ENCODE data around the gene CSK. TPM values are rescaled to one million over a fixed set of nuclear protein-coding genes. Genes with fewer than 3 reads are reported as not detected.

Gene CSK
- total and polyA plus RNA-seq, 4 experiments from 2014 or later: 72.5 to 247 (median 179) TPM

DNA sequence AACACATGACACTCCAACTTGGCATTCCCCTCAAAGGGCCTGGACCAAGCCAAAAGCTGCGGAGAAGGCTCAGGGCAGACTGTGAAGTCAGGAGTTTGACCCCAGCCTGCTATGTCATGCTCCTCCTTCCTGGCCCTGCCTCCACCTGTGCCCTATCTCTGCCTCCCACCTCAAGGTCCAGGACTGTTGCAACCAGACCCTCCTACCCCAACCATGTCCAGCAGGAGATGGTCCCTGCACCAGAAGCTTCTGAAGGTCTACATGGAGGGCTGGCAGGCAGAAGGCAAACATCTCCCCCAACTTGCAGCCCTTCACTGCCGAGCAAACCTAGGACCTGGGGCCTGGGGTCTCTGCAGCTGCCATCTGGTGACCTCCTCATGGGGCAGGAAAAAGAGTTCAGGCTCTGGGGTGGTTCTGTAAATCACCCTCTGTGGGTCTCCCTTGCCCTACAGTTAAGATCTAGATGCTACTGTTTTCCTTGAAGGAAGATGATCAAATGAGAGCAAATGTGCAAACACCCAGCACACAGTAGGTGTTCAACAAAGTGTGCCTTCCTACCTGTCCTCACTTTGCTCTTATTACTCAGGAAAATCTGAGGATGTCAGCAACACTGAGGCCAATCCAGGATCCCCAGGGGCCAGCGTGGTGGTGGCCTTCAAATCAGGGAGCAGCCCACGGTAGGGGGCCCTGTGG lies 11.5 kb upstream of the CSK start:
- Histone ChIP-seq H3K4me1 (ENCODE audit: insufficient read depth, low read length) (peaks cover 30% of the 10 kb centered on the region), H3K27me3 (ENCODE audit: insufficient read depth, low read length) (no peaks in the 10 kb centered on the region), H3K36me3 (ENCODE audit: insufficient read depth, low read length) (no peaks in the 10 kb centered on the region), H3K9me3 (ENCODE audit: control insufficient read depth in 1 of 2, low read length in 2 of 2) (no peaks in the 10 kb centered on the region), H3K27ac (ENCODE audit: low read depth, low read length) (no peak overlapping the region), H3K4me3 (ENCODE audit: low read length in 2 of 2) (no peak overlapping the region)
- H3K9me3 Mint-ChIP-seq: no peaks in the 10 kb centered on the region
- intact Hi-C loops (cut with micrococcal nuclease): loop anchor here (2.0 kb wide), 2 partner anchors 64 to 72 kb away; partner anchors contain the start of gene ULK3
- peaks cover 3 to 4% of the 10 kb centered on the region in 2 donors for H3K27me3 Mint-ChIP-seq
- H3K36me3 Mint-ChIP-seq: no peaks in the 10 kb centered on the region
- peak overlapping the region in 1 of 7 donors; percentile 25 for H3K27ac Mint-ChIP-seq
- H3K4me3 Mint-ChIP-seq: no peak overlapping the region
- peaks cover 11 to 46% (median 25%) of the 10 kb centered on the region in 4 donors for H3K4me1 Mint-ChIP-seq
- CTCF ChIA-PET (ENCODE audit: partially characterized antibody): interaction anchor here (0.5 to 31.6 kb wide), 35 partner anchors 12 to 395 kb away, joined by 3 to 1908 read pairs (median 6); partner anchors contain the start of genes CPLX3, CSK, FAM219B and LMAN1L
- DNase-seq: no peak
- POLR2A ChIA-PET (ENCODE audit: partially characterized antibody): interaction anchor here (0.6 to 24.9 kb wide), 17 partner anchors 20 to 180 kb away, joined by 3 to 1342 read pairs (median 4); partner anchors contain the start of genes COX5A, CPLX3, CSK and FAM219B

DNA sequence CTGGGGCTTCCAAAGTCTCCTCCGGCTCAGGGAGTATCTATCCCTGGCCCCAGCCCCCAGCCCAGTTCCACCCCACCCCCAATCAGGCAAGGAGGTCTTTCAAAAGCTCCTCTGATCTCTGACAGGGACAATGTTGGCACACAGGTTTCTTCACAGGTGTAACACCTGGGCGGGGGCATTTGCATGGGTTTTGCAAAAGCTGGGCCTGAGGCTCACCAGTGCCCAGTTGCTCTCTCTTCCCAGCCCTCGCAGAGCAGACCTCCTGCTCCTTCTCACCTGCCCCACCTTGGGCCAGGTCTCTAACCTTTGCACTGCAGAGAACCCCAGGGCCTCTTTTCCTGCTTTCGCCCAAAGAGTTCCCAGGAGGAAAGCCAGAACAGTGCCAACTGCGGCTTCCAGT lies 8.6 kb upstream of the CSK start:
- Histone ChIP-seq H3K4me1 (ENCODE audit: insufficient read depth, low read length) (peaks cover 59% of the 10 kb centered on the region), H3K36me3 (ENCODE audit: insufficient read depth, low read length) (no peaks in the 10 kb centered on the region), H3K9me3 (ENCODE audit: control insufficient read depth in 1 of 2, low read length in 2 of 2) (no peaks in the 10 kb centered on the region), H3K27ac (ENCODE audit: low read depth, low read length) (no peak overlapping the region), H3K27me3 (ENCODE audit: insufficient read depth, low read length) (no peaks in the 10 kb centered on the region), H3K4me3 (ENCODE audit: low read length in 2 of 2) (no peak overlapping the region)
- H3K27me3 Mint-ChIP-seq: peaks cover 3 to 4% of the 10 kb centered on the region in 2 donors
- peaks cover 26 to 76% (median 52%) of the 10 kb centered on the region in 4 donors for H3K4me1 Mint-ChIP-seq
- ChIA-PET POLR2A (ENCODE audit: partially characterized antibody) (interaction anchor here (1.6 to 24.9 kb wide), 3 partner anchors 17 to 128 kb away, joined by 5 to 1342 read pairs (median 26); partner anchors contain the start of gene CSK), CTCF (ENCODE audit: partially characterized antibody) (interaction anchor here (3.5 to 31.6 kb wide), 5 partner anchors 22 to 177 kb away, joined by 13 to 1908 read pairs (median 97); partner anchors contain the start of genes CSK, LMAN1L and ULK3)
- peak overlapping the region in 2 of 7 donors; percentile 58 to 69 for H3K27ac Mint-ChIP-seq
- no peaks in the 10 kb centered on the region for H3K9me3 Mint-ChIP-seq
- no peak for DNase-seq
- intact Hi-C loops (cut with micrococcal nuclease): no loop called here
- no peaks in the 10 kb centered on the region for H3K36me3 Mint-ChIP-seq
- no peak overlapping the region for H3K4me3 Mint-ChIP-seq

DNA sequence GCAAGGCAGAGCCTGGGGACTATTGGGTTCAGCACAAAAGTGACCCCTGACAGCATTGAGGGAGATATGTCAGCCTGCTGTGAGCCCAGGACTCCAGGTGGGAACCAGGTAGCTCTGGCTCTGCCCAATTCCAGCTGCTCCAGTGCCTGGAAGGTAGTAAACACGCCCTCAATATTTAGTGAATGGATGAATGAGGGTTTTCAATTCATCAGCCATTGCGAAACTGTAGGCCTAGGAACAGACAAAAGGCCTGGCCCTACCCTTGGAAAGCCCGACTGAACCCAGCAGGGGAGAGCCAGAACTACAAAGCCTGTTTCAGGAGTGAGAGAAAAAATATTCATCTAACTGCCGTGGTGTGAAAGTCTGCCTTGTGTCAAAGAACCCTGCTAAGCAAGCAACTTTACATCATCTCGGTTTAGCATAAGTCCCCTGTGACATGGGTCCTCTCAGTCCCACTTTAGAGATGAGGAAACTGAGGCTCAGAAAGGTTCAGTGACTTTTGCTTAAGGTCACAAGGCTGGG lies 8.1 kb upstream of the CSK start:
- Histone ChIP-seq H3K4me1 (ENCODE audit: insufficient read depth, low read length) (peaks cover 64% of the 10 kb centered on the region), H3K27me3 (ENCODE audit: insufficient read depth, low read length) (no peaks in the 10 kb centered on the region), H3K36me3 (ENCODE audit: insufficient read depth, low read length) (no peaks in the 10 kb centered on the region), H3K9me3 (ENCODE audit: control insufficient read depth in 1 of 2, low read length in 2 of 2) (no peaks in the 10 kb centered on the region), H3K4me3 (ENCODE audit: low read length in 2 of 2) (no peak overlapping the region), H3K27ac (ENCODE audit: low read depth, low read length) (no peak overlapping the region)
- H3K36me3 Mint-ChIP-seq: no peaks in the 10 kb centered on the region
- DNase-seq: no peak
- no peaks in the 10 kb centered on the region for H3K9me3 Mint-ChIP-seq
- no peak overlapping the region for H3K4me3 Mint-ChIP-seq
- intact Hi-C loops (cut with micrococcal nuclease): no loop called here
- CTCF ChIA-PET (ENCODE audit: partially characterized antibody): interaction anchor here (0.7 to 31.6 kb wide), 5 partner anchors 21 to 141 kb away, joined by 3 to 1908 read pairs (median 13); partner anchors contain the start of genes CSK, LMAN1L and ULK3
- peak overlapping the region in 6 of 7 donors; percentile 24 to 86 (median 60) for H3K27ac Mint-ChIP-seq
- peaks cover 28 to 78% (median 55%) of the 10 kb centered on the region in 4 donors for H3K4me1 Mint-ChIP-seq
- POLR2A ChIA-PET (ENCODE audit: partially characterized antibody): interaction anchor here (1.6 to 24.9 kb wide), 2 partner anchors 16 to 34 kb away, joined by 5 to 1342 read pairs; partner anchors contain the start of gene CSK
- peaks cover under 1% of the 10 kb centered on the region in 2 donors for H3K27me3 Mint-ChIP-seq

DNA sequence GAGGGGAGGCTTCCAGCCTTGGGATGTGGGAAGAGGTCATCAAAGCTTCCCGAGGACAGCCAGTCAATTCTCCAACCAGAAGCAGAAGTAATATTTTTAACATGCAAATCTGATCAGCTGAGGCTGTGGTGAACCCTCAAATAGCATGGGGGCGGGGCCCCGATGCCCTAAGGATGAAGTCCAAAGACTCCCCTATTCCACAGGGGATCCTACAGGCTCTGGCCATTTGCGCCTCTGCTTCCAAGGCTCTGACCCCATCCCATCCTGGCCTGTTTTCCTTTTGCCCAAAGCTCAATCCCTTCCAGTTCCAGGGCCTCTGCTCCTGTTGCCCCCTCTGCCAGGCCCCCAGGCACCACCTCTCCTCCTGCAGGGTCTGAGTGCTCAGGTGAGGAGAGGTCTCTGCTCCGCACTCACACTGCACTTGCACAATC lies 6.7 kb upstream of the CSK start:
- ChIA-PET CTCF (ENCODE audit: partially characterized antibody) (interaction anchor here (2.4 to 31.6 kb wide), 3 partner anchors 20 to 176 kb away, joined by 5 to 1908 read pairs (median 389); partner anchors contain the start of genes CSK and LMAN1L), POLR2A (ENCODE audit: partially characterized antibody) (interaction anchor here (3.3 to 24.9 kb wide), 2 partner anchors 15 to 29 kb away, joined by 17 to 1342 read pairs; partner anchors contain the start of gene CSK)
- Histone ChIP-seq H3K27ac (ENCODE audit: low read depth, low read length) (peak overlapping the region; percentile 17), H3K4me3 (ENCODE audit: low read length in 2 of 2) (no peak overlapping the region), H3K36me3 (ENCODE audit: insufficient read depth, low read length) (no peaks in the 10 kb centered on the region), H3K27me3 (ENCODE audit: insufficient read depth, low read length) (no peaks in the 10 kb centered on the region), H3K4me1 (ENCODE audit: insufficient read depth, low read length) (peaks cover 77% of the 10 kb centered on the region), H3K9me3 (ENCODE audit: control insufficient read depth in 1 of 2, low read length in 2 of 2) (no peaks in the 10 kb centered on the region)
- DNase-seq: no peak
- peak overlapping the region; percentile 65 to 98 (median 84) for H3K27ac Mint-ChIP-seq
- H3K27me3 Mint-ChIP-seq: no peaks in the 10 kb centered on the region
- H3K4me3 Mint-ChIP-seq: peak overlapping the region in 2 of 8 donors; percentile 31 to 43
- no peaks in the 10 kb centered on the region for H3K36me3 Mint-ChIP-seq
- H3K9me3 Mint-ChIP-seq: no peaks in the 10 kb centered on the region
- peaks cover 38 to 89% (median 66%) of the 10 kb centered on the region in 4 donors for H3K4me1 Mint-ChIP-seq
- intact Hi-C loops (cut with micrococcal nuclease): no loop called here

DNA sequence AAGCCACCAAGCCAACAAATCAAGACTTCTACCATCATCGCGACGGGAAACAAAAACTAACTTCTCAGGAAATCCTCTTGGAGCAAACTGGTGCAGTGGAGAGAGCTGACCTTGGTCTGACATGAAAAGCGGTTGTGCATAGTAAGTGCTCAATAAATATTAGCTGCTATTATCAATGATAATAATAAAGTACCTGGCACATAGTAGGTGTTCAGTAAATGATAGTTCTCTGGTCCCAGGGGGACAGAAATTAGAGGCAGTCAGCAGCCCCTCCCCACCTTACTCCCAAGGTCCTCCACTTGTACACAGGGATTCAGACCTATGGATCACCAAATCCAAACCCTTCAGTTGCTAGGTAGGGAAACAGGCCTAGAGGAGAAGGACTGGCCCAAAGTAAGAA lies 6.0 kb upstream of the CSK start:
- no peak for DNase-seq
- no peak overlapping the region for H3K4me3 ChIP-seq (ENCODE audit: low read length in 2 of 2)
- ChIA-PET CTCF (ENCODE audit: partially characterized antibody) (interaction anchor here (2.4 to 31.6 kb wide), 5 partner anchors 19 to 175 kb away, joined by 5 to 1908 read pairs (median 32); partner anchors contain the start of genes CSK and LMAN1L), POLR2A (ENCODE audit: partially characterized antibody) (interaction anchor here (3.3 to 24.9 kb wide), 2 partner anchors 14 to 28 kb away, joined by 17 to 1342 read pairs; partner anchors contain the start of gene CSK)
- intact Hi-C loops (cut with micrococcal nuclease): no loop called here
- Mint-ChIP-seq H3K4me1 (peaks cover 44 to 95% (median 72%) of the 10 kb centered on the region in 4 donors), H3K4me3 (peak overlapping the region in 3 of 8 donors; percentile 17 to 96 (median 78)), H3K27ac (peak overlapping the region; percentile 79 to 98 (median 96)), H3K9me3 (no peaks in the 10 kb centered on the region), H3K27me3 (no peaks in the 10 kb centered on the region), H3K36me3 (peaks cover 0 to under 1% of the 10 kb centered on the region in 2 donors)
- peaks cover 82% of the 10 kb centered on the region for H3K4me1 ChIP-seq (ENCODE audit: insufficient read depth, low read length)
- H3K27ac ChIP-seq (ENCODE audit: low read depth, low read length): peak overlapping the region; percentile 81
- H3K27me3 ChIP-seq (ENCODE audit: insufficient read depth, low read length): no peaks in the 10 kb centered on the region
- H3K36me3 ChIP-seq (ENCODE audit: insufficient read depth, low read length): no peaks in the 10 kb centered on the region
- H3K9me3 ChIP-seq (ENCODE audit: control insufficient read depth in 1 of 2, low read length in 2 of 2): no peaks in the 10 kb centered on the region

DNA sequence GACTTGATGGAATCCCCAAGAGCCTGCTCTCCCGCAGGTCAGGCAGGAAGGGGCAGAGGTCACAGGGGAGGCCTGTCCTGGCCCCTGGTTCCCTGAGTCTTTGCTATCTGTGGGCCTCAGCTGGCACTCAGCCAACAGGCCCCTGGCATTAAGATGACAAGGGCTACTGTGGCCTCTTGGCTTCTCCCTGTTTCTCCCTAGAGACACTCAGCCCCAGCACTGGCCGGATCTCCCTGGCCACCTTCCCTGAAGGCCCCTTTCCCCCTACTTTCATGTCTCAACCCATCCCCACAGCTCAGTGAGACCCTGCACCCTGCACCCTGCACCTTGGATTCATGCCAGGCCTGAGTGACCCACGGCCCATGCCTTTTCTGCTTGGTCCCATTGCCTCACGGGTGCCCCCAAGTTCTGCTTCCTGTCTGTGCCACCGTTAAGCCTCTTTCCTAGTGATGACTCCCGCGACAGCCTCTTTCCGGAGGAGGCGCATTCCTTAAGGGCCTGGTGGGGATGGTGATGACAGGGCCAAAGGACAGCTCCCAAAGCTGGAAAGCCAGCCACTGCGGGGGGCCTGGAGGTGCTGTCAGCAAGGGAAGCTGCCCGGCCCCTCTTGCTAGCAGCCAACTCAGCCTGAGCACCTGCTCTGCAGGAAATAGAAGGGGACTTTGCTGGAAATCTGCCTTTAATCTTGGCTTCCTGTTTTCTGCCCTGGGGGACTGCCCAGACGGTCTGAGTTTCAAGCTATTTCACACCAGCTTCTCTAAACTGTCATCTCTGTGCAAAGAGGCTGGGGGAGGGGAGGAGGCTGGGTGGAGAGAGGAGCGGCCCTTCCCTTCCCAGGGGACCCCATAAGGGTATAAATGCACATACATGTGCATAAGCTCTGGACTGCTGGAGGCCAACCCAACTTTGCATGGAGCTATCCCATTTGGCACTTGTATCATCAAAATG lies 4.8 kb upstream of the CSK start:
- Histone ChIP-seq H3K4me3 (ENCODE audit: low read length in 2 of 2) (peak overlapping the region; percentile 3 to 52), H3K9me3 (ENCODE audit: control insufficient read depth in 1 of 2, low read length in 2 of 2) (no peaks in the 10 kb centered on the region), H3K27ac (ENCODE audit: low read depth, low read length) (peak overlapping the region; percentile 81), H3K36me3 (ENCODE audit: insufficient read depth, low read length) (no peaks in the 10 kb centered on the region), H3K27me3 (ENCODE audit: insufficient read depth, low read length) (no peaks in the 10 kb centered on the region), H3K4me1 (ENCODE audit: insufficient read depth, low read length) (peaks cover 78% of the 10 kb centered on the region)
- Mint-ChIP-seq H3K27me3 (no peaks in the 10 kb centered on the region), H3K27ac (peak overlapping the region; percentile 91 to 98 (median 96)), H3K9me3 (no peaks in the 10 kb centered on the region), H3K4me1 (peaks cover 46 to 86% (median 72%) of the 10 kb centered on the region in 4 donors), H3K4me3 (peak overlapping the region; percentile 69 to 97 (median 82)), H3K36me3 (peaks cover 0 to 7% of the 10 kb centered on the region in 2 donors)
- ChIA-PET POLR2A (ENCODE audit: partially characterized antibody) (interaction anchor here (0.7 to 24.9 kb wide), 16 partner anchors 8 to 236 kb away, joined by 3 to 1342 read pairs (median 4); partner anchors contain the start of genes ARID3B, CLK3, COX5A and CSK), CTCF (ENCODE audit: partially characterized antibody) (interaction anchor here (0.8 to 36.4 kb wide), 13 partner anchors 2 to 180 kb away, joined by 3 to 1908 read pairs (median 7); partner anchors contain the start of genes CSK, FAM219B, LMAN1L and RPP25)
- intact Hi-C loops (cut with micrococcal nuclease): no loop called here
- DNase-seq: peak; percentile 58 to 86 (median 67)
